Measurements from ENCODE around the gene PASD1.

PASD1 gene

DNA sequence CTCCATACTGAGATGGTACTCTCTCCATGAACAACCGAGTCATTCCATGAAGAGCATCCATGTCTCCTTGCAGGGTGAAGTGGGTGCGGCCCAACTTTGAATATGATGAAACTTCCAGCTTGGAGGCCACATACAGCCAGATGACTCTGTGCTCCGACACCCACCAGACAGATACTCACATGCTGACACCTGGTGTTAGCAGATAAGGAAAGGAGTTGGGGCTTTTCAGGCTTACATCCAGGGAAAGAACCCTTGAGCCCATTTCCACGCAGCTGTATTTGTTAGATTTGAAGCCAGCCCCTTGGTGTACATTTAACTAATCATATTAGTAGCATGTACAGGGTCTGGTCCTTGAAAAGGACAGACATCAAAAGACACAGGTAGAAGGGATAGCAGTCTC lies 69.7 kb downstream of the PASD1 start:
- TF ChIP-seq TAF1 (IDR thresholded peaks at IDR 0.05; ENCODE audit: borderline replicate concordance, low read depth, low read length): no peak
- TF ChIP-seq POLR2AphosphoS5 (IDR thresholded peaks at IDR 0.05; ENCODE audit: low read depth, low read length): no peak
- TF ChIP-seq POLR2A (IDR thresholded peaks at IDR 0.05; ENCODE audit: low read depth, low read length): no peak
- FAIRE-seq (no peak), DNase-seq (ENCODE audit: insufficient read length) (no peak)

DNA sequence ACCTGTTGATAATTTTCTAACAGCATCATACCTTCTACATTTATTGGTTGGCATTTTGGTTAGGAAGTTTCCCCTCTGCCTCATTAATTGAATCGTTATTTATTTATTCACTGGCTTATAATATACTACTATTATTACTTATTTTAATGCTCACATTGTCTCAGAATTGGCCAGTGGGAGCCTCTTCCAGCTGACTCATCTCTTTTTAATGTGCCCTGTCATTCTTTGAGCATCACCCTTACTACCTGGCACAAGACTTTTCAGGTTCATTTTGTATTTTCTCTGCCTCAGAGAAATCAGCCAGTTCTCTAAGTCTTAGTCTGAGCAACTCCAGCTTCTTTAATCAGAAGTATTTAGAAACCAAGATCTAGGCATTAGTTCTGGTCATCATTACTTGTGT lies 71.5 kb downstream of the PASD1 start:
- FAIRE-seq: no peak
- DNase-seq (ENCODE audit: insufficient read length): no peak
- TF ChIP-seq POLR2AphosphoS5 (IDR thresholded peaks at IDR 0.05; ENCODE audit: low read depth, low read length): no peak
- no peak for TF ChIP-seq POLR2A (IDR thresholded peaks at IDR 0.05; ENCODE audit: low read depth, low read length)
- no peak for TF ChIP-seq TAF1 (IDR thresholded peaks at IDR 0.05; ENCODE audit: borderline replicate concordance, low read depth, low read length)

DNA sequence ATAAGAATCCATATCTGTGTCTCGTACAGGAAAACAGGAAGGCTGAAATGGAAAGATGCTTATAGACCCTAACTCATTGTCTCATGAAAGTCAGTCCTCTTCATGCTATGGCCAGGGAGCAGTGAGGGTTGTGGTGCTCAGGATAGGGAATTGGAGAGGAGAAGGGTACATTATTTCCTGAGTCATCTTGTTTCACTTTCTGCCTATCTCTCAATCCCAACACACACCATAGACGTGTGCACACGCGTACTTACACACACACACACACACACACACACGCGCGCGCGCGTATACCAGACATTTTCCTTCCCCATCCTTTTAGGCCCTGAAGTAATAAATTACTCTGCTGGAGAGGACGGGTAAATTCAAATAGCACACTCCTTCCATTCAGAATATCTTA lies 78.1 kb downstream of the PASD1 start:
- TF ChIP-seq POLR2A (IDR thresholded peaks at IDR 0.05; ENCODE audit: low read depth, low read length) (no peak), POLR2AphosphoS5 (IDR thresholded peaks at IDR 0.05; ENCODE audit: low read depth, low read length) (no peak)
- no peak for FAIRE-seq
- no peak for DNase-seq (ENCODE audit: insufficient read length)

DNA sequence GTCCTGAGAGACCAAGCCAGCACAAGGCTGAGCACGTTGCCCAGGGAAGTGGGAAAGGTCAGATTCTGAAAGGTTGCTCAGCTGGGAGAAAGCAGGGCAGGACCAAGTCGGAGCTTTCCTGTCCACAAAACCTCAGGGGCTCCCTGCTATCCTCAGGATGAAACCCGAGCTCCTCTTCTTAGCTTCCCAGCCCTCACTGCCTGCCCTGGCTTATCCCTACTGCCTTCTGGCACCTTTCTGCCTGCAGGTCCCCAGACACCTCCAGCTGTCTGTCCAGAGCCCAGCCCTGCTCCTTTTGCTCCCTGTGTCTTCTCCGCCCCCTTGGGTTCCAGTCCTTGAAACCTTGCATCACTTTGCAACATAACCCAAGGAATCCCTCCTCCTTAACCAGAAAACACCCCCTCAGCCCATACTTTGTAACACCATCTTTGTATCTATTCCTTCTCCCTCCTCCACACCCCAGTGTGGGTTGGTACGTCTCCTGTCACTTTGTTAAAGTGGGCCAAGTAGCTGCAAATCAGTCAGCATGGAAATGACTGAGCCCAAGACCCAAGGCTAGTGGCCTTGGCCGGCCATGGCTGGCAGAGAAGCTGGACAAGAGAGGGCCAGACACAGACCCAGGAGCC lies 111.8 kb downstream of the PASD1 start:
- no peak for DNase-seq (ENCODE audit: insufficient read length)
- TF ChIP-seq POLR2AphosphoS5 (IDR thresholded peaks at IDR 0.05; ENCODE audit: low read depth, low read length): no peak
- FAIRE-seq: no peak

DNA sequence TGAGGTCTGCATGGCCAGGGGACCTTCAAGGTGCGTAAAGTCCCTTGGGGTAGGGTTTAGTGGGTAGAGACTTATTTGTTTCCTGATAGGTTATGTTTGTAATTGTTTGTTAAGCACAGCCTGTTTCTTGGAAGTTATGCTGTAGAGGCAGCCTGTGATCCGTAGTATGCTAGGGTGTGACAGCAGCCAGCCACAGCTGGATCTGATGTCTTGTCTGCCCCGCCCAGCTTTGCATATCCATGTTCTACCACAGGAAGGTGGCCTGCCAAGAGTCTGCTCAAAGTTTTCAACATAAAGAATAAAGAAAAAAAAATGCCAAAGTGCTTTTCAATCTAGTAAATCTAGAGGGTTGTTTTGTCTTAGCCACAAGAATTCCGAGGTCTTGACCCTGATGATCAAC lies 112.7 kb downstream of the PASD1 start:
- DNase-seq (ENCODE audit: insufficient read length) (no peak), FAIRE-seq (no peak)
- no peak for TF ChIP-seq POLR2A (IDR thresholded peaks at IDR 0.05; ENCODE audit: low read depth, low read length)
- no peak for TF ChIP-seq TAF1 (IDR thresholded peaks at IDR 0.05; ENCODE audit: borderline replicate concordance, low read depth, low read length)
- no peak for TF ChIP-seq POLR2AphosphoS5 (IDR thresholded peaks at IDR 0.05; ENCODE audit: low read depth, low read length)

DNA sequence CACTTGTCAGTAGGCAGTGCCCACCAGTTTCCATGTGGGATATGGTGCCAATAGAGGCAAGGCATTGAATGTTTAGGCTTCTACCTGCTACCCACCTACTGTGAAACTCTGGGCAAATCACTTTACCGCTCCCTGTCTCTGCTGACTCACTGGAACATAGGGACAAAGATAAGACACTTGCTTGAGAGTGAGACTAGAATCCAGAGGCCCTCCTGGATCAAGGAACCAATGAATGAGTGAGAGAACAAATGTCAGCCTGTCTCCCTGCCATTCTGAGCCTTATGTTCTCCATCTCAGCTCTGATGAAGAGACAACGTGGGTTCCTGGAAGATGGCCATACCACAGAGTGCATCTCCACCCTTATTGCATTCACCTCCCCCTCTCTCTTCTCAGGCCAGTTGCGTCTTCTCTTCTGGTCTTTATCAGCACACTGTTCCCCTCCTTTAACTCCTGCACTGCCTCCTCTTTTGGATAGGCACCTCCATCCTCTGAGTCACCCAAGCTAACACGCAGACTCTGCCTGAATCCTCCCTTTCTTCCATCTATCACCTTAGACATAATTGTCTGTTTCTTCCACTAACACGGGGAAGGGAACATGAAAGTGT lies 116.4 kb downstream of the PASD1 start:
- DNase-seq (ENCODE audit: insufficient read length): no peak

DNA sequence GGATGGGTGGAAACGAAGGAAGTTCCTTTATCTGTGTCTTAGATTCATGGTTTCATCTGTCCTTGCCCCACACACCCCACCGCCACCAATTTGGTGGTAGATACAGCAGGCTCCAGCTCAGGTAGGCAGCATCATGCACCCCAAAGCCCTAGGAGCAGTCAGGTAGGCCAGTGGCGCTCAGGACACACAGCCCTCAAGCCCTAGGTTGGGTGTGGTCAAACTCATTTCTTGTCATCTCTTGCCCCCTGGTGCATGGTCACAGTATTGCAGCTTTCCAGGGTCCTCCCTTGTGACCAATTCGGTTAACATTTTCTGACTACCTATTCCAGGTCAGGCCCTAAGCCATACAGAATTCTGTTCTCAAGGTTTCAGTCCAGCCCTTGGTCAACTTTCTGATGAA lies 117.3 kb downstream of the PASD1 start:
- TF ChIP-seq TAF1 (IDR thresholded peaks at IDR 0.05; ENCODE audit: borderline replicate concordance, low read depth, low read length): no peak
- TF ChIP-seq POLR2AphosphoS5 (IDR thresholded peaks at IDR 0.05; ENCODE audit: low read depth, low read length): no peak
- TF ChIP-seq POLR2A (IDR thresholded peaks at IDR 0.05; ENCODE audit: low read depth, low read length): no peak
- FAIRE-seq (peak; percentile 87), DNase-seq (ENCODE audit: insufficient read length) (no peak)

More for the DNA sequence above, 116.4 kb downstream of the PASD1 start:
- FAIRE-seq: no peak
- TF ChIP-seq POLR2A (IDR thresholded peaks at IDR 0.05; ENCODE audit: low read depth, low read length) (no peak), POLR2AphosphoS5 (IDR thresholded peaks at IDR 0.05; ENCODE audit: low read depth, low read length) (no peak), TAF1 (IDR thresholded peaks at IDR 0.05; ENCODE audit: borderline replicate concordance, low read depth, low read length) (no peak)

DNA sequence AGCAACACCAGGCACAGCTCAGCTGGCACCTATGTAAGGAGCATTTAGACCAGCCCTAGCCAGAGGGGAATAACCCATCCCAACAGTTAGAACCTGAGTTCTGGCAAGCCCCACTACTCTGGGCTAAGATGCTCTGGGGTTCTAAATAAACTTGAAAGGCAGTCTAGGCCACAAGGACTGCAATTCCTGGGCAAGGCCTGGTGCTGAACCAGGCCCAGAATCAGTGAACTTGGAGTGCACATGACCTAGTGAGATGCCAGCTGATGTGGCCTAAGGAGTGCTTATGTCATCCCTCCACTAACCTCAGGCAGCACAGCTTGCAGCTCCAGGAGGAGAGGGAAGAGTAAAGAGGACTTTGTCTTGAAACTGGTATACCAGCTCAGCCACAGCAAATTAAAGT lies 124.2 kb downstream of the PASD1 start:
- DNase-seq (ENCODE audit: insufficient read length) (no peak), FAIRE-seq (no peak)
- TF ChIP-seq TAF1 (IDR thresholded peaks at IDR 0.05; ENCODE audit: borderline replicate concordance, low read depth, low read length): no peak
- TF ChIP-seq POLR2A (IDR thresholded peaks at IDR 0.05; ENCODE audit: low read depth, low read length): no peak

DNA sequence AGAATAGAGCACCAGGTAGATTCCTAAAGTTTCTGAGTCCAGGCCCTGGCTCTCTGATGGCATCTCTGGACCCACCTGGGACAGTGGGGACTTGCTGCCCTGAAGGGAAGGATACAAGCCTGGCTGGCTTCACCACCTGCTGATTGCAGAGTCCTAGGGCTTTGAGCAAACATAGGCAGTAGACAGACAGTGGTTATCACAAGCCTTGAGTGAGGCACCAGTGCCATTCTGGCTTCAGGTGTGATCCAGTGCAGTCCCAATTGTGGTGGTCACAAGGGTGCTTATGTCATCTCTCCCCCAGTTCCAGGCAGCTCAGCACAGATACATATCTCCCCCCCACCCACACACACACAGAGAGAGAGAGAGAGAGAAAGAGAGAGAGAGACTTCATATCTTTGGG lies 125.2 kb downstream of the PASD1 start:
- FAIRE-seq (no peak), DNase-seq (ENCODE audit: insufficient read length) (no peak)
- no peak for TF ChIP-seq TAF1 (IDR thresholded peaks at IDR 0.05; ENCODE audit: borderline replicate concordance, low read depth, low read length)

DNA sequence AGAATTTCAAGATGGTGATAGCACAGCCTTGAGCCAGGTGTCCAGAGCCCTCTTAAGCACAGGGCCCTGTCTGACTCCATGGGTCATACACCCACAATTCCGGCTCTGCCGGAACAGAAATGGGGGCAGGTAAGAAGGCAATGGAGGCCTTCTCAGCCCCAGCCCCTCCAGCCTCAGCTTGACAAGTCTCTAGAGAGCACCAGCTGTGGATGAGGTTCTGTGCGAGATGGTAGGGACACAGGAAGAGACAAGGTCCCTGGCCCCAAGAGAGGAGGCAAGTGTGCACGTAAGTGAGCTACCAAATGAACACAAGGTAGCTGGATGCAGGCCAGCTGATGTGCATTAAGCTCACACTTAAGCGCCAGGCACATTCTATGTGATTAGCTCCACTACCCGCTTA lies 129.3 kb downstream of the PASD1 start:
- TF ChIP-seq TAF1 (IDR thresholded peaks at IDR 0.05; ENCODE audit: borderline replicate concordance, low read depth, low read length): no peak
- no peak for TF ChIP-seq POLR2AphosphoS5 (IDR thresholded peaks at IDR 0.05; ENCODE audit: low read depth, low read length)
- no peak for TF ChIP-seq POLR2A (IDR thresholded peaks at IDR 0.05; ENCODE audit: low read depth, low read length)
- DNase-seq (ENCODE audit: insufficient read length): no peak
- FAIRE-seq: no peak

DNA sequence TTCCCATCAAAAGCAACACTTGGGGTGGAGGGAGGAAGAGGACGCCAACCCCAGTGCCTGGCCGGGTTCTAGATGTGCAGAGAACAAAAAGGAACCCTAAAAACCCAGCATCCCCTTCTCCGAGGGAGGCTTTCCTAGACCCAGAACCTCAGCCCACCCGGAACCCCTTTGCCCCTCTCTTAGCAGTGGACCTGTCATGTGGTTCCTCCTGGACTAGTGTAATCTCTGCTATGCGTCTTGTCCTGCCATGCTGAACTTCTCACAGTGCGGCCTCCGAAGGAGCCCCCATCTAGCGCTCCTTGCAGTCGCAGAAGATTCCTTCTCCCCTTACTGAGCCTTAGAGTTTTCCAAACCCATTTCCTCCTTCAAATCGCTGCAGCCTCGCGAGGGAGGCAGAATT lies 130.6 kb downstream of the PASD1 start:
- FAIRE-seq: no peak
- TF ChIP-seq POLR2AphosphoS5 (IDR thresholded peaks at IDR 0.05; ENCODE audit: low read depth, low read length): no peak
- no peak for TF ChIP-seq TAF1 (IDR thresholded peaks at IDR 0.05; ENCODE audit: borderline replicate concordance, low read depth, low read length)
- no peak for TF ChIP-seq POLR2A (IDR thresholded peaks at IDR 0.05; ENCODE audit: low read depth, low read length)
- no peak for DNase-seq (ENCODE audit: insufficient read length)

DNA sequence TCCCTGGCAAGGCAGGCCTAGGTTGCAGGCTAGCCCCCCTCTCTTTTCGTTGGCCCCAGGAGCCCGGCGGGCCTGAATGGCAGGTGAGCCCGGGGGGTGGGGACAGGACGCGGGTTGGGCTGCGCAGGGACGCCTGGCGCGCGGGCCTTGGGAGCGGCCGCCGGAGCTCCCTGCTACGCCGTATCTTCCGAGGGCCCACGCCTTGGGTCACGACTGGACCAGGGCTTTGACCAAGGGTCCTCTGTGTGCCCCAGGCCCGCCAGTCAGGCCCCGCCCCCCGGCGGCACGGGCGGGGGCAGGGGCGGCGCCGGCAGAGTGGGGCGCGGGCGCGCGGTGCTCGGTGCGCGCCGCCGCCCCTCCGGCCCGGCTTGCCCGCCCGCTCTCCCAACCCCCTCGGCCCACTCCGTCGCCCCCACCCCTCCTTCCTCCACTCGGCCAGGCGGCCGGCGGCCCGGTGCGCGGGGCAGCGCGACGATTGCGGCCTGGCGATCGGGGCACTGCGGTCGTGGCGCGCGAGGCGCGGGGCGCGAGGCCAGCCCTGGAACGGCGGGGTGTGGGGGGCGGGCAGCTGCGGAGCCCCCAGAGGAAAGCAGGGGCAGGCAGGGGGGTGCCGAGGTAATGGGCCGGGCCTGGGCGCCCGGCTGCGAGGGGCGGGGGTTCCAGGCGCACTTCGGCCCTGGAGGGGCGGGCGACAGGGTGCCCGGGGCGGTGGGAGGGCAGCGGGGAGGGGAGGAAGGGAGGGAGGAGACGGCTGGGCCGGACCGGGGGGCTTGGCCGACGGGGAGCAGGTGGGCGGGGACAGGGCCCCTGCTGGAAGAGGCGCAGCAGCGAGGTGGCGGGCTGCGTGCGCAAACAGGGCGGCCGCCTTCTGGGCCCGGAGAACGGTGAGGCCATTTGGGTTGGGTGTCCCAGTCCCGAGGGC lies 131.4 kb downstream of the PASD1 start, which contains the start of gene PRRG3:
Gene PRRG3, plus strand, starts transcription at position 798 of the 922 bp plus-strand sequence. CDS start 3,357 bp downstream, outside the sequence.
- FAIRE-seq: no peak
- TF ChIP-seq POLR2AphosphoS5 (IDR thresholded peaks at IDR 0.05; ENCODE audit: low read depth, low read length) (no peak), POLR2A (IDR thresholded peaks at IDR 0.05; ENCODE audit: low read depth, low read length) (no peak), TAF1 (IDR thresholded peaks at IDR 0.05; ENCODE audit: borderline replicate concordance, low read depth, low read length) (no peak)
- DNase-seq (ENCODE audit: insufficient read length): no peak
